Prostate gland (tissue), 2 donors: ENCODE measurements around the gene MAP4K2. TPM values are rescaled to one million over a fixed set of nuclear protein-coding genes. Genes with fewer than 3 reads are reported as not detected.

ENCODE experiments used
- DNase-seq: peaks from one replicate; pipeline ENCODE4 v3.0.0-alpha.2; 2019; ENCODE audit warnings: low spot score
- H3K27ac ChIP-seq, 2 donors: fragments of 200-600 bp; sonication (generic); 2 replicates each; pipeline ENCODE4 v1.5.1; 2017 to 2019
- H3K27me3 ChIP-seq: fragments of 200-600 bp; sonication (generic); replicated peaks from 2 replicates; pipeline ENCODE4 v1.5.1; 2019; ENCODE audit not compliant: insufficient read depth
- H3K36me3 ChIP-seq, 2 donors: fragments of 200-600 bp; sonication (generic); 1 replicate in 1 of 2; 2 replicates in 1 of 2; pipeline versions ENCODE4 v1.5.1 to v1.8.1; 2017 to 2019
- H3K4me1 ChIP-seq: fragments of 200-600 bp; sonication (generic); replicated peaks from 2 replicates; pipeline ENCODE4 v1.5.1; 2019
- H3K4me3 ChIP-seq, 2 donors: fragments of 200-600 bp; sonication (generic); 2 replicates each; pipeline ENCODE4 v1.5.1; 2017 to 2019
- H3K9me3 ChIP-seq: fragments of 200-600 bp; sonication (generic); 2 replicates; pipeline ENCODE4 v1.5.1; 2017
- POLR2A ChIP-seq: fragments of 450-650 bp; IDR thresholded peaks from one replicate; pipeline ENCODE4 v1.6.1; 2016; ENCODE audit warnings: antibody characterized with exemption, mild to moderate bottlenecking
- POLR2AphosphoS5 ChIP-seq: sonication (generic); formaldehyde crosslinking; IDR thresholded peaks from one replicate; pipeline ENCODE4 v1.6.1; 2017; ENCODE audit warnings: antibody characterized with exemption
- WGBS: methylation state at CpG from one replicate; pipeline ENCODE4 v1.1.5; 2018; 5-methylcytosine and 5-hydroxymethylcytosine counted together
- intact Hi-C: fragments of 100-400 bp; cut with DNase I; formaldehyde crosslinking; loops from one replicate; pipeline ENCODE4 v1.14.2; 2022
- total RNA-seq, 2 donors: library from RNA; depleted of rRNA; stranded (reverse); fragments of >200 nt; gene quantifications; one replicate each; pipeline ENCODE4 v1.1.0, GENCODE V29; 2016
- TF ChIP-seq, protein P1 (sequence below), 4 experiments: fragments of 200-600 bp in 2 of 4; fragments of 450-650 bp in 2 of 4; sonication (generic) in 2 of 4; IDR thresholded peaks; 1 replicate in 3 of 4; 2 replicates in 1 of 4; pipeline ENCODE4 v1.5.1; 2016 to 2019; ENCODE audit warnings: antibody characterized with exemption in 4 of 4, mild to moderate bottlenecking in 2 of 4, moderate library complexity in 2 of 4

Gene MAP4K2
- total RNA-seq, 2 donors from 2014 or later, result 10.7 to 35.8 TPM

DNA sequence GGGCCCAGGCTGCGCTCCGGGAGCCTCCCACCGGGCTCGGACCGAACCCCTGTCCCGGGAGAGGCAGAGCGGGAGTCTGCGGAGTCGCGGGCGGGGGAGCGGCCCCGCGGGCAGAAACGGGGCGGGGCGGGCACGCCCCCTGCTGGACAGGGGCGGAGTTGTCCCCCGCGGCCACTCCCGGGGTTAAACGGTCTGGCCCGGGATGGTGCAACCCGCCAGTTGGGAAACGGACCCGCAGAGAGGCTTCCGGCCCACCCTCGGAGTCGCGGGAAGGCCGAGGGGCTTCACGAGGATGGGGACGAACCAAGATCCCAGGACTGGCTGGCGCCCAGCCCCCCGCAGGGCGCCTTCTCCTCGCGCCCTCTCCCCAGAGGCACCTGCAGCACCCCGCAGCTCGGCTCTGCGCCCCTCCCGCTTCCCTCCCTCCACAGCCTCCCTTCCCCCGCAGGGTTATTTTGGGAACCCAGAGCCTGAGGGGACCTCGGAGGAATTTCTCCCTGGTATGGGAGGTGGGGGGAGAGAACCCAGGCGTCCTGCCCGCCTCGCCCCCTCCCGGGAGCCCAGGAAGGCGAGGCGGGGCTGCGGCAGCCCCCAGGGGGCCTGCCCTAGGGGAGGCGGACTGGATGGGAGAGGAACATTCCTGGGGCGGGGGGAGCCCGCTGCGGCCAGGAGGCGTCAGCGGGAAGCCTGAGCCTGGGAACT lies 60.0 kb downstream of the MAP4K2 start:
- TF ChIP-seq POLR2AphosphoS5, result no peak
- TF ChIP-seq, protein P1, sequence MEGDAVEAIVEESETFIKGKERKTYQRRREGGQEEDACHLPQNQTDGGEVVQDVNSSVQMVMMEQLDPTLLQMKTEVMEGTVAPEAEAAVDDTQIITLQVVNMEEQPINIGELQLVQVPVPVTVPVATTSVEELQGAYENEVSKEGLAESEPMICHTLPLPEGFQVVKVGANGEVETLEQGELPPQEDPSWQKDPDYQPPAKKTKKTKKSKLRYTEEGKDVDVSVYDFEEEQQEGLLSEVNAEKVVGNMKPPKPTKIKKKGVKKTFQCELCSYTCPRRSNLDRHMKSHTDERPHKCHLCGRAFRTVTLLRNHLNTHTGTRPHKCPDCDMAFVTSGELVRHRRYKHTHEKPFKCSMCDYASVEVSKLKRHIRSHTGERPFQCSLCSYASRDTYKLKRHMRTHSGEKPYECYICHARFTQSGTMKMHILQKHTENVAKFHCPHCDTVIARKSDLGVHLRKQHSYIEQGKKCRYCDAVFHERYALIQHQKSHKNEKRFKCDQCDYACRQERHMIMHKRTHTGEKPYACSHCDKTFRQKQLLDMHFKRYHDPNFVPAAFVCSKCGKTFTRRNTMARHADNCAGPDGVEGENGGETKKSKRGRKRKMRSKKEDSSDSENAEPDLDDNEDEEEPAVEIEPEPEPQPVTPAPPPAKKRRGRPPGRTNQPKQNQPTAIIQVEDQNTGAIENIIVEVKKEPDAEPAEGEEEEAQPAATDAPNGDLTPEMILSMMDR (IDR thresholded peaks at IDR 0.05), result peak; percentile 69 to 81 (median 74)
- Histone ChIP-seq H3K36me3 (no peaks in the 10 kb centered on the region), H3K4me1 (peaks cover 7% of the 10 kb centered on the region), H3K27me3 (no peaks in the 10 kb centered on the region), H3K27ac (peak overlapping the region; percentile 52 to 83), H3K4me3 (peak overlapping the region; percentile 40 to 45), H3K9me3 (no peaks in the 10 kb centered on the region)
- 1% methylated on average over 40 of the region's 58 CpGs for WGBS
- intact Hi-C loops, result loop anchor here (5.0 kb wide), 1 partner anchor 34 kb away; the partner anchor contains the start of gene SF1
- DNase-seq, result no peak

- H3K4me3 ChIP-seq, result peak overlapping the region; percentile 40 to 45
- WGBS, result 9% methylated on average over 53 of the region's 54 CpGs
- TF ChIP-seq POLR2A (no peak), POLR2AphosphoS5 (no peak)
- TF ChIP-seq, protein P1 (IDR thresholded peaks at IDR 0.05), result no peak
- intact Hi-C loops, result loop anchor here (5.0 kb wide), 1 partner anchor 35 kb away; the partner anchor contains the start of gene SF1
- H3K27ac ChIP-seq, result peak overlapping the region; percentile 40 to 83
- no peaks in the 10 kb centered on the region for H3K27me3 ChIP-seq
- no peaks in the 10 kb centered on the region for H3K36me3 ChIP-seq
- H3K4me1 ChIP-seq, result peaks cover 7% of the 10 kb centered on the region
- no peak for DNase-seq
- no peaks in the 10 kb centered on the region for H3K9me3 ChIP-seq
These were observed 60.7 kb downstream of the MAP4K2 start for GRCh38 chr11:64742087-64742888.

- no peaks in the 10 kb centered on the region for H3K27me3 ChIP-seq
- 50% methylated on average over 24 of the region's 24 CpGs for WGBS
- no peaks in the 10 kb centered on the region for H3K36me3 ChIP-seq
- DNase-seq, result no peak
- peaks cover 7% of the 10 kb centered on the region for H3K4me1 ChIP-seq
- no peak overlapping the region for H3K4me3 ChIP-seq
- H3K27ac ChIP-seq, result no peak overlapping the region
- TF ChIP-seq POLR2A (no peak), POLR2AphosphoS5 (no peak)
- TF ChIP-seq, protein P1 (IDR thresholded peaks at IDR 0.05), result no peak
- intact Hi-C loops, result loop anchor here (5.0 kb wide), 1 partner anchor 36 kb away; the partner anchor contains the start of gene SF1
- no peaks in the 10 kb centered on the region for H3K9me3 ChIP-seq
These were observed 61.5 kb downstream of the MAP4K2 start for GRCh38 chr11:64741375-64742086.

DNA sequence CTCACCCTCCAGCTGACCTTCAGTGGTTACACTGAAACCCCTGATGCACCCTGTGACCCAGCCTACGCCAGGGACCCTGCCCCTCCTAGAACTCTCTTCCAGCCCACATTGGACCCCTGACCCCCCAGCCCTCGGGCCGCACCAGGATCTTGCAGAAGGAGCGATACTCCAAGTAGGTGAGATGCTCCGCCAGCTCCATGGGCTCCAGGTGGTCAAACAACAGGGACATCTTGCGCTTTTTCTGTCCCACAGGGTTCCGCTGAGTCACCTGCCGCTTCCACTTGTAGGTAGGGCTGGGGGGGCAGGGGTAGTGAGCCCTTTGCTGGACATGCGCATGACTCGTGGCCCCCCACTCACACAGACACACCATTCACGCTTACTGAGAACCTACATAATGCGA lies 63.1 kb downstream of the MAP4K2 start:
- no peak for DNase-seq
- no peak overlapping the region for H3K27ac ChIP-seq
- no peak overlapping the region for H3K4me3 ChIP-seq
- peaks cover 7% of the 10 kb centered on the region for H3K4me1 ChIP-seq
- TF ChIP-seq, protein P1 (IDR thresholded peaks at IDR 0.05), result no peak
- TF ChIP-seq POLR2AphosphoS5 (no peak), POLR2A (no peak)
- no peaks in the 10 kb centered on the region for H3K27me3 ChIP-seq
- 89% methylated on average over 12 of the region's 12 CpGs for WGBS
- no peaks in the 10 kb centered on the region for H3K36me3 ChIP-seq
- intact Hi-C loops, result loop anchor here (5.0 kb wide), 1 partner anchor 37 kb away; the partner anchor contains the start of gene SF1
- H3K9me3 ChIP-seq, result no peaks in the 10 kb centered on the region
